Hepatocyte (in vitro differentiated cells): ENCODE results near the gene CLEC3B. TPM values are rescaled to one million over a fixed set of nuclear protein-coding genes. Genes with fewer than 3 reads are reported as not detected.

Experiments used
- DNase-seq: peaks from one replicate; pipeline ENCODE4 v3.0.0-alpha.2; 2016; ENCODE audit warnings: low spot score
- H2AFZ ChIP-seq: fragments of 200-600 bp; sonication (generic); 2 replicates; pipeline ENCODE4 v1.6.0; 2016; ENCODE audit warnings: antibody characterized with exemption, mild to moderate bottlenecking
- H3K27ac ChIP-seq: fragments of 200-600 bp; sonication (generic); 2 replicates; pipeline ENCODE4 v1.5.1; 2016; ENCODE audit warnings: mild to moderate bottlenecking
- H3K27me3 ChIP-seq: fragments of 200-600 bp; sonication (generic); 2 replicates; pipeline ENCODE4 v1.6.1; 2016
- H3K36me3 ChIP-seq: fragments of 200-600 bp; sonication (generic); replicated peaks from 2 replicates; pipeline ENCODE4 v1.5.1; 2016; ENCODE audit warnings: low read depth; ENCODE audit not compliant: insufficient read depth
- H3K4me1 ChIP-seq: fragments of 200-600 bp; sonication (generic); 2 replicates; pipeline ENCODE4 v1.5.1; 2016; ENCODE audit warnings: mild to moderate bottlenecking, moderate library complexity; ENCODE audit not compliant: insufficient read depth
- H3K4me2 ChIP-seq: fragments of 200-600 bp; sonication (generic); 2 replicates; pipeline ENCODE4 v1.6.0; 2016
- H3K4me3 ChIP-seq: fragments of 200-600 bp; sonication (generic); 2 replicates; pipeline ENCODE4 v1.5.1; 2016; ENCODE audit warnings: mild to moderate bottlenecking
- H3K79me2 ChIP-seq: fragments of 200-600 bp; sonication (generic); 2 replicates; pipeline ENCODE4 v1.6.0; 2017; ENCODE audit warnings: mild to moderate bottlenecking
- H3K9me2 ChIP-seq: fragments of 200-600 bp; sonication (generic); replicated peaks from 2 replicates; pipeline ENCODE4 v1.6.0; 2017; ENCODE audit warnings: mild to moderate bottlenecking; ENCODE audit not compliant: insufficient read depth
- H3K9me3 ChIP-seq: fragments of 200-600 bp; sonication (generic); 2 replicates; pipeline ENCODE4 v1.5.1; 2016; ENCODE audit warnings: low read depth, mild to moderate bottlenecking
- H4K20me1 ChIP-seq: fragments of 200-600 bp; sonication (generic); 2 replicates; pipeline ENCODE4 v1.6.0; 2016; ENCODE audit warnings: mild to moderate bottlenecking; ENCODE audit not compliant: insufficient read depth, poor library complexity, severe bottlenecking
- CTCF ChIP-seq: fragments of 200-600 bp; sonication (generic); IDR thresholded peaks from 2 replicates; pipeline ENCODE4 v1.5.1; 2016; ENCODE audit warnings: antibody characterized with exemption, mild to moderate bottlenecking; ENCODE audit not compliant: poor library complexity
- EZH2 ChIP-seq: fragments of 200-600 bp; sonication (generic); IDR thresholded peaks from 2 replicates; pipeline ENCODE4 v1.6.1; 2016; ENCODE audit warnings: antibody characterized with exemption, mild to moderate bottlenecking, borderline replicate concordance
- EZH2phosphoT487 ChIP-seq: fragments of 200-600 bp; sonication (generic); IDR thresholded peaks from one replicate; pipeline ENCODE4 v1.6.1; 2018; ENCODE audit warnings: antibody characterized with exemption, mild to moderate bottlenecking, low read depth, moderate library complexity; ENCODE audit not compliant: unreplicated experiment, severe bottlenecking
- WGBS: methylation state at CpG from one replicate; pipeline ENCODE4 v1.1.6; 2016; ENCODE audit warnings: low lambda C conversion rate; ENCODE audit errors: missing lambda C conversion rate; 5-methylcytosine and 5-hydroxymethylcytosine counted together
- polyA plus RNA-seq: library from polyadenylated mRNA; unstranded; fragments of >200 nt; fragmentation: Nextera tagmentation; extraction: Ambion mirVana; gene quantifications from 2 replicates; pipeline ENCODE4 v1.2.1, GENCODE V29; 2016
- total RNA-seq: library from RNA; depleted of rRNA; stranded (reverse); fragments of >200 nt; gene quantifications from 2 replicates; pipeline ENCODE4 v1.2.3, GENCODE V29; 2014

CLEC3B gene
- total and polyA plus RNA-seq, 2 experiments from 2014 or later = 1.3 to 1.7 TPM

GRCh38 chr3:45031531-45031930 is 5.4 kb downstream of the CLEC3B start:
- WGBS = 79% methylated on average over 3 of the region's 3 CpGs
- Histone ChIP-seq H3K4me2 (no peak overlapping the region), H3K4me3 (no peak overlapping the region), H3K36me3 (no peaks in the 10 kb centered on the region), H3K4me1 (peaks cover 6% of the 10 kb centered on the region), H3K9me2 (no peaks in the 10 kb centered on the region), H3K27ac (no peak overlapping the region), H4K20me1 (no peaks in the 10 kb centered on the region), H3K9me3 (no peaks in the 10 kb centered on the region), H2AFZ (no peak overlapping the region), H3K27me3 (peaks cover 6% of the 10 kb centered on the region), H3K79me2 (no peaks in the 10 kb centered on the region)
- no peak for DNase-seq
- TF ChIP-seq EZH2phosphoT487 = no peak
- TF ChIP-seq CTCF = no peak
- TF ChIP-seq EZH2 = no peak

- Histone ChIP-seq H3K27me3 (peaks cover 12% of the 10 kb centered on the region), H3K4me2 (no peak overlapping the region), H2AFZ (no peak overlapping the region), H3K79me2 (no peaks in the 10 kb centered on the region), H3K9me2 (no peaks in the 10 kb centered on the region), H4K20me1 (no peaks in the 10 kb centered on the region), H3K9me3 (no peaks in the 10 kb centered on the region), H3K27ac (no peak overlapping the region), H3K4me1 (peaks cover 7% of the 10 kb centered on the region), H3K36me3 (no peaks in the 10 kb centered on the region), H3K4me3 (no peak overlapping the region)
- TF ChIP-seq EZH2 (no peak), CTCF (no peak), EZH2phosphoT487 (no peak)
- DNase-seq = no peak
- WGBS = 100% methylated on average over 2 of the region's 2 CpGs
Measured at GRCh38 chr3:45032113-45032512, 6.0 kb downstream of the CLEC3B start.

- Histone ChIP-seq H3K9me2 (no peaks in the 10 kb centered on the region), H3K79me2 (no peaks in the 10 kb centered on the region), H3K9me3 (no peaks in the 10 kb centered on the region), H3K27me3 (peaks cover 13% of the 10 kb centered on the region), H3K4me2 (no peak overlapping the region), H3K4me3 (no peak overlapping the region), H3K36me3 (no peaks in the 10 kb centered on the region), H2AFZ (no peak overlapping the region), H4K20me1 (no peaks in the 10 kb centered on the region), H3K27ac (no peak overlapping the region), H3K4me1 (peaks cover 7% of the 10 kb centered on the region)
- 83% methylated on average over 6 of the region's 6 CpGs for WGBS
- TF ChIP-seq CTCF = no peak
- DNase-seq = no peak
Measured at GRCh38 chr3:45033791-45034190, 7.7 kb downstream of the CLEC3B start.
